Cardiac fibroblast (primary cell): ENCODE results near the gene TTLL11.

ENCODE experiments used
- DNase-seq, 2 donors: peaks; one replicate each; pipeline versions ENCODE4 v3.0.0 to v3.0.0-alpha.2; 2010; ENCODE audit warnings: low read depth in 2 of 2
- H3K4me3 ChIP-seq, 2 donors: replicated peaks in 1 of 2; 1 replicate in 1 of 2; 2 replicates in 1 of 2; pipeline ENCODE4 v1.5.1; 2011; ENCODE audit warnings: low read depth in 2 of 2, low read length in 2 of 2, mild to moderate bottlenecking in 2 of 2, moderate library complexity in 1 of 2
- CTCF ChIP-seq: IDR thresholded peaks from one replicate; pipeline ENCODE4 v1.5.1; 2011; ENCODE audit warnings: low read depth, mild to moderate bottlenecking, low read length, inconsistent platforms

TTLL11 gene

GRCh38 chr9:121885345-121885901 is 207.7 kb downstream of the TTLL11 start:
- TF ChIP-seq CTCF = no peak
- DNase-seq = no peak
- no peak overlapping the region for H3K4me3 ChIP-seq

GRCh38 chr9:121884057-121884541 is 209.0 kb downstream of the TTLL11 start:
- no peak for DNase-seq
- no peak overlapping the region for H3K4me3 ChIP-seq
- TF ChIP-seq CTCF = no peak

- peak in 1 of 2 donors; percentile 46 for DNase-seq
- no peak for TF ChIP-seq CTCF
Observed at GRCh38 chr9:121883281-121884056, 209.6 kb downstream of the TTLL11 start.

GRCh38 chr9:121881920-121882500 is 211.1 kb downstream of the TTLL11 start:
- no peak for TF ChIP-seq CTCF
- H3K4me3 ChIP-seq = no peak overlapping the region
- no peak for DNase-seq

More at GRCh38 chr9:121883281-121884056, 209.6 kb downstream of the TTLL11 start:
- H3K4me3 ChIP-seq = no peak overlapping the region

DNA sequence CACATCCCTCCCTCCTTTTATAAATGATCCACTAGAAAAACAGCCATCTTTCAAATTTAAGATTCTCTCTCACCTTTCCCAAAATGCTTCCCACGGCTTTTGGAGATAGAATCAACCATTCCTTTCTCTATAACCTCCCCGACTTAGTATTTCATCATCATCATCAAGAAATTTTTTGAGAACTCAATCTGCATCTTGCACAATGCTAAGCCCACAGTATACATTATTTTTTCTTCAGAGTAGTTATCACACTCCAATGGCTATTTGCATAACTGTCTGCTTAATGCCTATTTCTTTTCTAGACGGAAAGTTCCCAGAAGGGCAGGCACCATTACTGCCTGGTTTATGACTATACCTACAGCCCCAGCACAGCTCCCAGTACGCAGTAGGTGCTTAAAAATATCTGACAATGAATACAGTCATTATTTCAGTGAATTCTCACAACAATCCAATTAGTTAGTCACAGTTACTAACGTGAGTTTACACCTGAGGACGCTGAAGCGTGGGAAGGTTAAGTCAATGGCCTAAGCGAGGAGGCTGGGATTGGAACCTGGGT is 212.7 kb downstream of the TTLL11 start:
- no peak for TF ChIP-seq CTCF
- H3K4me3 ChIP-seq = no peak overlapping the region
- no peak for DNase-seq

DNA sequence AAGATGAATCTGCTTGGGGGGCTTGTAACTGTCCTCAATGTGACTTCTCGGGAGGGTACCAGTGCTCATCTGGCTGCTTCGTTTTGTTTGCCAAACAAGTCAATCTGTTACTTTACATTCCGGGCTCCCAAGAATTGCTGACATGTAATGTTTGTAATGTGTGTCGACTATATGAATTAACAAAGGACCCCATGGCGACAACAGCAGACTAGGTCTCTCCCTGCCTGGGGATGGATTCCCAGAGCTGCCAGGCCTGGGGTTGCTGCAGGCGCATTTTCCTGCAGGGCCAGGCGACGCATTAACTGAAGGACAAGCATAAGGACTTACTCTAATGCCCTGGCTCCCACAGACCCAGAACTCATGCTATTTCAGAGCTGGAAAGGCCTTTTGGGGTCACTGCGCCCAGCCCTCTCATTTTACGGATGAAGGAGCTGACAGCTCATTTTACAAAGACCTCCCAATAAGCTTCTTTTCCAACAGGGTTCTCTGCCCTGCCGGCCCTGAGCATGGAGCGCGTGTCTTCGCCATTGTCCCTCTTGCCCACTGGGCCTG is 214.8 kb downstream of the TTLL11 start:
- TF ChIP-seq CTCF = no peak
- no peak for DNase-seq
- H3K4me3 ChIP-seq = no peak overlapping the region
